ENCODE measurements around the gene HMGCR.

Gene HMGCR

DNA sequence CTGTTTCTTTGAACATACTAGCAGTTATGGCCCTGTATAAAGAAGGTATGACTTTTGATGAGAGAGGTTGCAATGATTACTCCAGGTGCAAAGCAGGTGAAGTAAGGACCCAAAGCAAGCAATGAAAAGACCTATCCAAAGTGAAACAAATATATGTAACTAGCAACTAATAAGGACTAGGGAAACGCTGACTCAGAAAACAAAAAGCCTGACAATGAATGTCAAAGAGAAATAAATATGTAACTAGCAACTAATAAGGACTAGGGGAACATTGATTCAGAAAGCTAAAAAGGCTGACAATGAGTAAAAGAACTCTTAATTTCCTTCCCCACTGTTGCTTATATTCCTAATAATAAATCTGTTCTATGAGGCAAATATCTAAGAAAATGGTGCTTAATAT lies 43.1 kb downstream of the HMGCR start:
- Histone ChIP-seq H3K4me1 (ENCODE audit: control insufficient read depth, insufficient read depth, low read length) (no peaks in the 10 kb centered on the region), H3K36me3 (ENCODE audit: control insufficient read depth in 2 of 2, insufficient read depth in 2 of 2, low read length in 2 of 2) (peaks cover 21 to 28% of the 10 kb centered on the region in 2 donors), H3K27me3 (ENCODE audit: control insufficient read depth in 1 of 2, insufficient read depth in 2 of 2, low read length in 2 of 2) (no peaks in the 10 kb centered on the region), H3K4me3 (ENCODE audit: low read length in 2 of 2) (no peak overlapping the region), H3K27ac (ENCODE audit: low read length) (no peak overlapping the region), H3K9ac (ENCODE audit: low read length in 2 of 2) (no peak overlapping the region), H3K9me3 (ENCODE audit: control insufficient read depth in 2 of 2, low read length in 2 of 2) (no peaks in the 10 kb centered on the region)

DNA sequence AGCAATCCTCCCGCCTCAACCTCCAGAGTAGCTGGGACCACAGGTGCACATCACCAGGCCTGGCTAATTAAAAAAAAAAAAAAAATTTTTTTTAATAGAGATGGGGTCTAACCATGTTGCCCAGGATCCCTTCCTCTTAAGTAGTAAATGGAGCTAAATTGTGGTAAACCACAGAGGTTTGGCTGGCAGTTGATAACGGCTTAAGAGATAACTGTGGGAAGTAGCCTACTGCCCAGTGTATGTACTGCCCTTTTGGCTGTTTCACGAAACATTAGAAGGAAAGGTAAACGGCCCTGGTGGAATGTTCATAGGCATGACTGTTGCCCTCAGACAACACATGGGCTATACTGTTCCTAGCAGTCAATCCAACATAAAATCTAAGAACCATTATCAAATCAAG lies 44.4 kb downstream of the HMGCR start:
- Histone ChIP-seq H3K36me3 (ENCODE audit: control insufficient read depth in 2 of 2, insufficient read depth in 2 of 2, low read length in 2 of 2) (peaks cover 22 to 25% of the 10 kb centered on the region in 2 donors), H3K27ac (ENCODE audit: low read length) (no peak overlapping the region), H3K9ac (ENCODE audit: low read length in 2 of 2) (no peak overlapping the region), H3K9me3 (ENCODE audit: control insufficient read depth in 2 of 2, low read length in 2 of 2) (no peaks in the 10 kb centered on the region), H3K4me3 (ENCODE audit: low read length in 2 of 2) (no peak overlapping the region), H3K4me1 (ENCODE audit: control insufficient read depth, insufficient read depth, low read length) (no peaks in the 10 kb centered on the region), H3K27me3 (ENCODE audit: control insufficient read depth in 1 of 2, insufficient read depth in 2 of 2, low read length in 2 of 2) (no peaks in the 10 kb centered on the region)

DNA sequence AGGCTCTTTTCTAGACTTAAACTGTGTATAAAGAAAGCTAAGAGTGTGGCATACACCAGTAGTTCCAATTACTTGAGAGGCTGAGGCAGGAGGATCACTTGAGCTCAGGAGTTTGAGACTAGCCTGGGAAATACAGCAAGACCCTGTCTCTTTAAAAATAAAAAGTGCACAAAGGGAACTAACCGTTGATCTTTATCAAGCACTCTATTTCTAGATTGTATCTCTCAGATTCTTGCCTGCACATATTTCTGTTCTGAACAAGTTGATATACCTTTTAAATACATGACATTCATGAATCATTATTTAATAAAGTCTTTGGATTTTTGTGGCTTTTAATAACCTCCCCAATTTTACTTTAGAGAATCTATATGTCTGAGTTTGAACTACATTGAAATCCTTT lies 47.2 kb downstream of the HMGCR start:
- H3K9ac ChIP-seq (ENCODE audit: low read length in 2 of 2), result no peak overlapping the region
- no peak overlapping the region for H3K4me3 ChIP-seq (ENCODE audit: low read length in 2 of 2)
- no peaks in the 10 kb centered on the region for H3K9me3 ChIP-seq (ENCODE audit: control insufficient read depth in 2 of 2, low read length in 2 of 2)
- H3K27me3 ChIP-seq (ENCODE audit: control insufficient read depth in 1 of 2, insufficient read depth in 2 of 2, low read length in 2 of 2), result no peaks in the 10 kb centered on the region
- no peak overlapping the region for H3K27ac ChIP-seq (ENCODE audit: low read length)
- H3K4me1 ChIP-seq (ENCODE audit: control insufficient read depth, insufficient read depth, low read length), result no peaks in the 10 kb centered on the region
- H3K36me3 ChIP-seq (ENCODE audit: control insufficient read depth in 2 of 2, insufficient read depth in 2 of 2, low read length in 2 of 2), result peaks cover 20 to 32% of the 10 kb centered on the region in 2 donors

DNA sequence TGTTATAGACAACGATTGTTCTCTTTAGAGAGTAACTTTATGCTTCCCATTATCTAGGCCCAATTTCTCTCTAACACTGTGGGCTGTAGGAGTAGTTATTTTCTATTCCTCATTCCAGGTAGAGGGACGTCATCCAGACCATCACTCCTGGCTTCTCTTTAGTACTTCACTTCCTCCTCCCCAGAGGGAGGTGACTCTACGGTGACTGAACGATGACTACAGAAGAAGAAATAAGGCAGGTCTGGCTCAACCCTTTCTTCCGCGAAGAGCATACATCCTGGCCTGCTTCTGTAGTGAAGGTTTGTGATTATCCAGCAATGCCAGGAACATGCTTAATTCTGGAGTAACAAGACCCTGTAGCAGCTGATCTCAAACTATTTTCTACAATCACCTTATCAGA lies 50.8 kb downstream of the HMGCR start:
- no peaks in the 10 kb centered on the region for H3K4me1 ChIP-seq (ENCODE audit: control insufficient read depth, insufficient read depth, low read length)
- H3K9ac ChIP-seq (ENCODE audit: low read length in 2 of 2), result no peak overlapping the region
- H3K27me3 ChIP-seq (ENCODE audit: control insufficient read depth in 1 of 2, insufficient read depth in 2 of 2, low read length in 2 of 2), result no peaks in the 10 kb centered on the region
- no peak overlapping the region for H3K4me3 ChIP-seq (ENCODE audit: low read length in 2 of 2)
- H3K9me3 ChIP-seq (ENCODE audit: control insufficient read depth in 2 of 2, low read length in 2 of 2), result no peaks in the 10 kb centered on the region
- H3K36me3 ChIP-seq (ENCODE audit: control insufficient read depth in 2 of 2, insufficient read depth in 2 of 2, low read length in 2 of 2), result peaks cover 12 to 19% of the 10 kb centered on the region in 2 donors
- no peak overlapping the region for H3K27ac ChIP-seq (ENCODE audit: low read length)

DNA sequence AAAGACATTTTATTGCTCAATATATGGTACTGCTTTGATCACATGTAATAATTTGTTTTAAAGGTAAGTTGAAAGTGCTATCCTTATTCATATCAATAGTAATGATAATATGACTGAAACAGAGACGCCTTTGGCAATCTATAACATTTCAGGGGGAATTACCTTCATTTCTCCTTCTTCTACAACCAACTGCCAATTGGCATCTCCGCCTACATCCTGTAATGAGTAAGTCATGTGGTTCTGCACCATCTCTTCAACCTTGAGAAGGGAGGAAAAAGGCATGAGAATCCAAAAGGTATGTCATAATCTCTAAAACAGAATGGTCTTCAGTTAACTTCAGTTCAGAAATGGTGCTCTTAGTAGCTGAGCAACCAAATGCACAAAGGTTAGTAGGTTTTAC lies 52.4 kb downstream of the HMGCR start:
- no peak overlapping the region for H3K9ac ChIP-seq (ENCODE audit: low read length in 2 of 2)

DNA sequence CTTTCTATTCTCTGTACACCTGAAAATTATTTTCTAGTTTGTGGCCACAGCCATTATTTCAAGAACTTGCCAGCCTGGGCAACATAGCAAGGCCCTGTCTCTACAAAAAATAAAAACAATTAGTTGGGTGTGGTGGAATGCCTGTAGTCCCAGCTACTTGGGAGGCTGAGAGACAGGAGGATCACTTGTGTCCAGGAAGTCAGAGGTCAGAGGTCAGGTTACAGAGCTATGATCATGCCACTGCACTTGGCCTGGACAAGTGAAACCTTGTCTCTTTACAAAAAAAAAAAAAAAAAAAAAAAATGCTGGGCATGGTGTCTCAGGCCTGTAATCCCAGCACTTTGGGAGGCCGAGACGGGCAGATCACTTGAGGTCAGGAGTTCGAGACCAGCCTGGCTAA lies 58.3 kb downstream of the HMGCR start:
- H3K4me1 ChIP-seq (ENCODE audit: control insufficient read depth, insufficient read depth, low read length), result no peaks in the 10 kb centered on the region
- no peaks in the 10 kb centered on the region for H3K27me3 ChIP-seq (ENCODE audit: control insufficient read depth in 1 of 2, insufficient read depth in 2 of 2, low read length in 2 of 2)
- no peak overlapping the region for H3K9ac ChIP-seq (ENCODE audit: low read length in 2 of 2)
- H3K4me3 ChIP-seq (ENCODE audit: low read length in 2 of 2), result no peak overlapping the region
- H3K27ac ChIP-seq (ENCODE audit: low read length), result no peak overlapping the region
- H3K9me3 ChIP-seq (ENCODE audit: control insufficient read depth in 2 of 2, low read length in 2 of 2), result no peaks in the 10 kb centered on the region
- peaks cover 0 to 4% of the 10 kb centered on the region in 2 donors for H3K36me3 ChIP-seq (ENCODE audit: control insufficient read depth in 2 of 2, insufficient read depth in 2 of 2, low read length in 2 of 2)

More for the DNA sequence above, 52.4 kb downstream of the HMGCR start:
- Histone ChIP-seq H3K36me3 (ENCODE audit: control insufficient read depth in 2 of 2, insufficient read depth in 2 of 2, low read length in 2 of 2) (peaks cover 9 to 19% of the 10 kb centered on the region in 2 donors), H3K27me3 (ENCODE audit: control insufficient read depth in 1 of 2, insufficient read depth in 2 of 2, low read length in 2 of 2) (no peaks in the 10 kb centered on the region), H3K27ac (ENCODE audit: low read length) (no peak overlapping the region), H3K9me3 (ENCODE audit: control insufficient read depth in 2 of 2, low read length in 2 of 2) (no peaks in the 10 kb centered on the region), H3K4me1 (ENCODE audit: control insufficient read depth, insufficient read depth, low read length) (no peaks in the 10 kb centered on the region), H3K4me3 (ENCODE audit: low read length in 2 of 2) (no peak overlapping the region)

DNA sequence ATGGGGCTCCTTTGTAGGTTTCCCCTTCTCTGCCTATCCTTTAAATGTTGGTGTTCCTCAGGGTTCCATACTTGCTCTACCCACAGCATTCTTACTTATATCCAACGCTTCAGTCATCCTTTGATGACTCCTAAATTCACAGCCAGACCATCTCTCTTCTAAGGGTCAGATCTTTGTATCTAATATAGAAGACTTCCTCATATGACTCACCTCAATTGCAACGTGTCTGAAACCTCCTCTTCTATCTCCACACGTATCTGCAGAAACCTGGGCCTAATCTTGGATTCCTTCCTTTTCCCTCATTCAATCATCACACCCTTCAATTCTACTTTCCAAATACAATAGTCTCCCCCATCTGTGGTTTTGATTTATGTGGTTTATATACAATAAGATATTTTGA lies 68.3 kb downstream of the HMGCR start:
- no peak overlapping the region for H3K9ac ChIP-seq (ENCODE audit: low read length in 2 of 2)

More for the DNA sequence above, 68.3 kb downstream of the HMGCR start:
- no peaks in the 10 kb centered on the region for H3K27me3 ChIP-seq (ENCODE audit: control insufficient read depth in 1 of 2, insufficient read depth in 2 of 2, low read length in 2 of 2)
- H3K9me3 ChIP-seq (ENCODE audit: control insufficient read depth in 2 of 2, low read length in 2 of 2), result no peaks in the 10 kb centered on the region
- H3K4me1 ChIP-seq (ENCODE audit: control insufficient read depth, insufficient read depth, low read length), result no peaks in the 10 kb centered on the region
- H3K27ac ChIP-seq (ENCODE audit: low read length), result no peak overlapping the region
- no peak overlapping the region for H3K4me3 ChIP-seq (ENCODE audit: low read length in 2 of 2)
- H3K36me3 ChIP-seq (ENCODE audit: control insufficient read depth in 2 of 2, insufficient read depth in 2 of 2, low read length in 2 of 2), result peaks cover 2 to 3% of the 10 kb centered on the region in 2 donors
